OCI-LY7 (cell line): ENCODE results near the gene FAM210B.

Experiments used
- CTCF ChIP-seq: fragments of 200-600 bp; sonication (generic); conservative IDR thresholded peaks from 2 replicates; pipeline ENCODE4 v1.5.1; 2014; ENCODE audit warnings: mild to moderate bottlenecking, antibody characterized with exemption, low read length, moderate library complexity, mixed read lengths
- EZH2phosphoT487 ChIP-seq: fragments of 200-600 bp; sonication (generic); IDR thresholded peaks from 2 replicates; pipeline ENCODE4 v1.6.1; 2018; ENCODE audit warnings: low read depth, borderline replicate concordance, mild to moderate bottlenecking, mixed run types, antibody characterized with exemption, low read length, moderate library complexity, mixed read lengths

GRCh38 chr20:56386219-56386618 is 27.4 kb downstream of the FAM210B start:
- TF ChIP-seq CTCF = no peak
- TF ChIP-seq EZH2phosphoT487 = no peak
